Urinary bladder (tissue), 4 donors: ENCODE data around the gene PRKAR2B. TPM values are rescaled to one million over a fixed set of nuclear protein-coding genes. Genes with fewer than 3 reads are reported as not detected.
"Not testable (repeated sequence)": the region's sequence is repeated elsewhere in the genome, so short reads cannot be mapped to it uniquely, and the experiment has no call there.

Source experiments
- DNase-seq: peaks from one replicate; pipeline ENCODE4 v3.0.0-alpha.2; 2015; ENCODE audit errors: extremely low spot score
- H3K27ac ChIP-seq: one replicate; pipeline ENCODE4 v1.5.1; 2013; ENCODE audit warnings: low read depth, mild to moderate bottlenecking, moderate library complexity
- H3K36me3 ChIP-seq: one replicate; pipeline ENCODE4 v1.6.1; 2013; ENCODE audit warnings: mild to moderate bottlenecking, moderate library complexity; ENCODE audit not compliant: insufficient read depth
- H3K4me1 ChIP-seq: one replicate; pipeline ENCODE4 v1.6.1; 2013; ENCODE audit warnings: mild to moderate bottlenecking, moderate library complexity; ENCODE audit not compliant: insufficient read depth
- H3K4me3 ChIP-seq: one replicate; pipeline ENCODE4 v1.5.1; 2013; ENCODE audit warnings: low read depth, low read length
- WGBS: extraction: QIAGEN DNeasy Blood & Tissue Kit; methylation state at CpG from one replicate; pipeline ENCODE4 v1.1.7; 2013; 5-methylcytosine and 5-hydroxymethylcytosine counted together
- polyA plus RNA-seq: library from polyadenylated mRNA; stranded (reverse); fragments of 200-250 nt; gene quantifications from one replicate; pipeline ENCODE4 v1.2.3, GENCODE V29; 2013
- total RNA-seq: library from RNA; depleted of rRNA; stranded (reverse); fragments of >200 nt; gene quantifications from one replicate; pipeline ENCODE4 v1.2.3, GENCODE V29; 2014
- donor health status: healthy with polysubstance abuse.
- donor health status: healthy.

Gene PRKAR2B
- total and polyA plus RNA-seq, 2 donors, result 42.8 to 60.1 TPM

DNA sequence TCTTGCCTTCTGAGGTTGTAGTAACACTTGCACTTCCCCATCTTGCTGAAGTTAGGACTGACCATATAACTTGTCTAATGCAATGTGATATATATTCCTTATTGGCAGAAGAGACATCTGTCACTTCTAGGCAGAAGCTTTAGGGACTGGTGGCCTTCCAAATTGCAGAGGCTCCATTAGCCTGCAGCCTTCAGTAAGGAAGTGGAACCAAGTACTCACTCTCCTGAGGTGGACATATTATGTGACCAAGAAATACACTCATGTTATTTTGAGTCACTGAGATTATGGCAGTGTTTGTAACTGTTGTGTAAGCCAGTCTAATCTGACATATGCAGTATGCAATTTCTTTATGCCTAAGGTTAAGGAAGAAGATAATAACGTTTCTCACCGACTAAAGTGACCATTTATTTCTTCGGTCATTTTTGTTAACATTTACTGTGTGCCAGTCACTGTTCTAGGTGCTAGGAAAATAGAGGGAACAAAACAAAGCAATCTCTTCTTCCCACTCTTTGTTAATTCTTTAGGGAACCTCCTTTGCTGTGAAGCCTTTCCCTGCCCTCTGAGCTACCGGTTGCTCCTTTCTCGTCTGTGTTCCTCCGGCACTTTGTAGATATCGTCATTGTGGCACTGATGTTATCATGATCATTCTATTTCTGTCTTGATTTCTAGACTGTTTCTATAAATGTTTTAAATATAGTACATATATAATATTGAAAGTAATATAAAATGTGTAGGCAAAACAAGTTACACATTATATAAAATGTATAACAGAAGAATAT, 71.4 kb downstream of the PRKAR2B start:
- H3K36me3 ChIP-seq, result no peaks in the 10 kb centered on the region
- 88% methylated on average over 7 of the region's 7 CpGs for WGBS
- H3K27ac ChIP-seq, result no peak overlapping the region
- H3K4me1 ChIP-seq, result no peaks in the 10 kb centered on the region
- no peak for DNase-seq
- no peak overlapping the region for H3K4me3 ChIP-seq

DNA sequence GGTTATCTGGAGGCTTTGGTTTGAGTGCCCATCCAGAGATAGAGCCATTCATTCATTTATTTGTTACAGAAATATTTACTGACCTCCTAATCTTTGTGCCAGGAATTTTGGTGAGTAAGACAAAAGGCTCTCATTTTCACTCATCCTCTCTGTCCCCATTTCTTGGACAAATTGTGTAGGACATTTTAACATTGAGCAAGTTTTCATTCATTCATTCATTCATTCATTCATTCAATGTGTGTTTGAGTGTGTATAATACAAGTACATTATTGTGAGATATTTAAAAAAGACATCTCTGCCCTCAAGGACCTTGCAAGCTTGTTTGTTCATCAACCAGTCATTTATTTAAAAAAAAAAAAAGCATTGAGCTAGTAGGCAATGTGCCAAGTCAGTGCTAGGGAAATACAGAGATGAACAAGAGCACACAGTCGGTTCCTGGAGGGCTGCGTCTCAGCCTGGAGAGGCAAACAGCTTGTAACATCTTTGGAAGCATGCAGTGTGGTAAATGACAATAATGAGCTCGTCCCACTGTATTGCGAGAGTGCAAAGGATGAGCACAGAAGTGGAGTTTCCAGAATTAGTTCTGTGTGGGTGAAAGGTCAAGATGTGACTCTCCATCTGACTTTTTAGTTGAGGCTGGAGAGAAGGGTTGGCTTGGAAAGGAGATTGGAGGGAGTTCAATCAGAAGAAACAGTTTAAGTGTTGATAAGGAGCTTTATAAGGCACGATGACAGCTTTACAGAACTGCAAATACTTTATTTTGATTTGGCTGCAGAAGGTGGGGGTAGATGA, 73.8 kb downstream of the PRKAR2B start:
- Histone ChIP-seq H3K4me1 (no peaks in the 10 kb centered on the region), H3K36me3 (no peaks in the 10 kb centered on the region), H3K4me3 (no peak overlapping the region), H3K27ac (no peak overlapping the region)
- DNase-seq, result peak; percentile 23
- 18% methylated on average over 5 of the region's 5 CpGs for WGBS

DNA sequence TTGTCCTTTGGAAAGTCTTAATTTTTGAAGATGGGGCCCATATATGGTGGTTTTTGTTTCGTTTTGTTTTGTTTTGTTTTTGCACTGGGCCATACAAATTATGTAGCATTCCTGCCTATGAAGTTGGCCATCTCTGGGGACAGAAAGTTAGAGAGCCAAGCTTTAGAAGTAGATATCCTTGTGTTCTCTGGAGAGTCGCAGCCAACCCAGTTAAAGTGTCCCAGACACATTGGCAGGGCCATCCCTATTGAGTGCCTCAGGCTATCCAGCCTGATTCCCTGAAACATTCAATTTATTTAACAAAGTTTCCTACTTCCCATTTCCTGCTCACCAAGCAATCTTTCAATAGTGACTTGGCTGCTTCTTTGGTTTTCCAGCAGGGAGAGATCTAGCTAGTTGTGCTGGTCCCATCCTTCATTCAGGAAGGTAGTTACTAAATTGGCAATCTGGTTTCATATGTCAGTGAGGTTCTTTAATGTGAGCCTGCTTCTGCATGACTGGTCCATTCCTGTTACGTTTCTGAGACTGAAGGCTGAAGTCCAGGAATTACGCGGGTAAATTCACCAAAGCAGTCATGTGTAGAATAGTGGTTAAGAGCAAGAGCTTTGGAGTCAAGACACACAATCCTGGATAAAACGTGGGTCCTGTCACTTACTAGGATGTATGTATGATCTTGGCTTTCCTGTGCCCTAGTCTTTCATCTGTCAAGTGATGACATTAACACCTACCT, 75.0 kb downstream of the PRKAR2B start:
- 92% methylated on average over 6 of the region's 6 CpGs for WGBS
- H3K27ac ChIP-seq, result no peak overlapping the region
- DNase-seq, result no peak
- no peak overlapping the region for H3K4me3 ChIP-seq
- no peaks in the 10 kb centered on the region for H3K4me1 ChIP-seq
- H3K36me3 ChIP-seq, result no peaks in the 10 kb centered on the region

DNA sequence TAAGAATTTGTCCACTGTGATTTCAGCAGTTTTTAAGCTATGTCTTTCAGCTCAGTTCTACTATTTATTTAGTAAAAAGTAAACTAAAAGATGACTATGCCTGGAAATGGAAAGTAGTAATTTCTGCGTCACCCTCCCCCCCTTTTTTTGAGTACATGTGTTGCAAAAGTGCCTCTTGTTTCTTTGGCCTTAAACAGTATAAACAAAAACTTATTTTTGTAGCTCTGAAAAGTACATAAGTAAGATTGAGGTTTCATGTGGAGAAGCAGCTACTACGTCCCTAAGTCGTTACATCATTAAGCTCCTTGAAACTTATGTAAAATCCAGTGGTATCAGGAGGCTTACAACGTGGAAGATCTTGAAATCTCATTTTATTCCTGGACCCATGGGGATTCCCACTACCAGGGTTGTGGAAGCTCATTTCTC, 78.0 kb downstream of the PRKAR2B start:
- no peaks in the 10 kb centered on the region for H3K4me1 ChIP-seq
- H3K36me3 ChIP-seq, result no peaks in the 10 kb centered on the region
- peak overlapping the region; percentile 34 for H3K27ac ChIP-seq
- 32% methylated on average over 4 of the region's 4 CpGs for WGBS
- H3K4me3 ChIP-seq, result no peak overlapping the region
- no peak for DNase-seq

DNA sequence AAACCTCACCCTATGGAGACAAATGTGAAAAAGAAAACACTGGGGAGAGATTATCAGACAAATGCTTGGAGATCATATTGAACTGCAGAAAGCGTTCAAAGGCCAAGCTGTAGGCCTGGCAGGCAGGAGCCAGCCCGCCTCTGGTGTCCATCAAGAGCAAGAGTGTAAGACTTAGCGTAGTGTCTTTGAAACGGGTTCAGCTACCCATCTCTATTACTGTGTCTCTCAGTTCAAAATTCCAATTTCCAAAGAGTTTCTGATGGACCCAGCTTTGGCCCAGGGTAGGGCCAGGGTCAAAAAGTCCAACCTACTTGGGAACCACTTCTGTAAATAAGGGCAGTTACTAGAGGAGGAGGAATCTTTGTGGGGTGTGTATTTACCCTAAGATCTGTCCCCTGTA, 78.9 kb downstream of the PRKAR2B start:
- 95% methylated on average over 4 of the region's 4 CpGs for WGBS
- no peak for DNase-seq
- H3K4me3 ChIP-seq, result no peak overlapping the region
- H3K27ac ChIP-seq, result peak overlapping the region; percentile 15
- H3K4me1 ChIP-seq, result no peaks in the 10 kb centered on the region
- no peaks in the 10 kb centered on the region for H3K36me3 ChIP-seq

DNA sequence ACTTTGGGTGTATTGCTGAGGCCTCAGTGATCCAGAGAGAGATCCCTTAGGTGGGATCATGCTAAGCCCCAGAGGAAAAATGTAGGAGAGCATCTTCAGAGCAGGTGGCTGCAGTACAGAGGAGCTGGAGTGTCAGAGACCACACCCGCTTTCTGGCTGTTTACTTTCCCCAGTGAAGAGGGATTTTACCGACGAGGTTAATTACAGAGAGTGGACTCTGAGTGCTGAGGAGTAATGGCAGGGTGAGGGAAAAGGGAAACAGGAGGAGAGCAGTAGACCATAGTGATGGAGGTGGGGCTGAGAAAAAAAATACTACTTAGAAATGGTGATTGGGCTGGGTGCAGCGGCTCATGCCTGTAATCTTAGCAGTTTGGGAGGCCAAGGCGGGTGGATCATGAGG, 81.0 kb downstream of the PRKAR2B start:
- H3K4me3 ChIP-seq, result no peak overlapping the region
- no peak overlapping the region for H3K27ac ChIP-seq
- DNase-seq, result no peak
- no peaks in the 10 kb centered on the region for H3K4me1 ChIP-seq
- H3K36me3 ChIP-seq, result no peaks in the 10 kb centered on the region
- WGBS, result 74% methylated on average over 5 of the region's 5 CpGs

DNA sequence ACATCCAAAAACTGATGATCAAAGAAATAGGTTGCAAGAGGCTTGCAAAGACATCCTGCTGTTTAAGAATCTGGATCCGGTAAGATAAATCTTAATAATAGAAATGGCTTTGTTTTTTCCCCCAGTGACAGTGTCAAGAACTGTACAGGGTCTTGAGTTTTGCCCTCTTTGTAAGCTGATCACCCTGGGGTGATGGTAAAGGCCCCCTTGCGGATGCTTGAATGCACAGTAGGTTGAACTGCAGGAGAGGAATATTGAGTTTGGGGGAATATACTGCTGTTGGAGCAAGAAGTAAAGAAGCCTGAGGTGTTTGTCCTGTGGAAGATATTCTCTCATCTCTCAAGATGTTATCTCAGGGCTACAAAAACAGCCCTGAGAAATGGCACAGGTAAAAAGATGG, 83.7 kb downstream of the PRKAR2B start:
- 95% methylated on average over 2 of the region's 2 CpGs for WGBS
- DNase-seq, result no peak
- Histone ChIP-seq H3K36me3 (no peaks in the 10 kb centered on the region), H3K4me3 (no peak overlapping the region), H3K4me1 (no peaks in the 10 kb centered on the region), H3K27ac (no peak overlapping the region)

DNA sequence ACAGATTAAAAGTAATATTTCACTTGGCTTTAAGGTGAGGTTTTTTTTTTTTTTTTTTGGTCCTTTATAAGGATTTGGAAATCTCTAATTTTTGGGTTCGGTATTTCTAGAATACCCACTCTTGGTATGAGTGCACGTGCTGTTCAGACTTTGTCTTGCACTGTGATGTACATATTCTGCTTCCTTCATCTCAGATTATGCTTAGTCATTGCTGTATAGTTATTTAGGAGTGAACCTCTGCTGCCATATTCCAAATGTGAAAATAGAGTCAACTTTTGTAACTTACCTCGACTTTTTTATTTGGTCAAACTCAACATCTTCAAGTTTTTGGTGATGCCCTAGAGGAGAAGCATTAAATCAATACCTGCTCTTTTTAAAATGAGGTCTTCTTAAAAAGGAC, 84.2 kb downstream of the PRKAR2B start:
- H3K36me3 ChIP-seq, result no peaks in the 10 kb centered on the region
- DNase-seq, result no peak
- WGBS, result 97% methylated on average over 3 of the region's 3 CpGs

DNA sequence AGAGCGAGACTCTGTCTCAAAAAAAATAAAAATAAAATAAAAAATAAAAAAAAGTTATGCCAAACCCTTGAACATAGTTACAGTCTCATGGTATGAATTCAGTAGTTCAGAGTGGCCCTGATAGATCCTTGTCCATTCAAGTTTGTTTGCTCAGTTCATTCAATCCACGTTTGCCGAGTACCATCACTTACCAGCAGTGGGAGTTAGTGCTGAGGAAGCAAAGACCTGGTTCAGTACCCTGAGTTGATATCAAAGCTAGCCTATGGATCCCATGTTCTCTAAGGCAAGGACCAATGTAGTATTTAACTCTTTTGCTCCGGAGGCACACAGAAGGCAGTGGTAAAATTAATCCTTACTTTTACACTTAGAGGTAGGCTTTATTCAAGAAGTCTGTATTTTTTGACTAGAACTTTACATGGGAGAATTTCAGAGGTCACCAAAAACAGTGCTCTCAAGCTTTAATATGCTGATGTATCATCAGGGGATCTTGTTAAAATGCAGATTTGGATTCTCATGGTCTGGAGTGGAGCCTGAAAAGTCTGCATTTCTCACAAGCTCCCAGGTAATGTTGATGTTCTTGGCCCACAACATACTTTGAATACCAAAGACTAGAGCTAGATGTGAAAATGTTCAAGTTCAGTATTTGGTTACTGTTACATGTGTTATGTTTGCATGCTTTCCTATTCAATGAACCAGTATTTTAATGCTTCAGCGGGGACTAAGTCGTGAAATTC, 86.1 kb downstream of the PRKAR2B start:
- Histone ChIP-seq H3K4me3 (no peak overlapping the region), H3K4me1 (no peaks in the 10 kb centered on the region), H3K36me3 (no peaks in the 10 kb centered on the region), H3K27ac (no peak overlapping the region)
- WGBS, result 77% methylated on average over 6 of the region's 6 CpGs
- DNase-seq, result no peak

More for the DNA sequence above, 84.2 kb downstream of the PRKAR2B start:
- Histone ChIP-seq H3K27ac (no peak overlapping the region), H3K4me3 (no peak overlapping the region), H3K4me1 (no peaks in the 10 kb centered on the region)

DNA sequence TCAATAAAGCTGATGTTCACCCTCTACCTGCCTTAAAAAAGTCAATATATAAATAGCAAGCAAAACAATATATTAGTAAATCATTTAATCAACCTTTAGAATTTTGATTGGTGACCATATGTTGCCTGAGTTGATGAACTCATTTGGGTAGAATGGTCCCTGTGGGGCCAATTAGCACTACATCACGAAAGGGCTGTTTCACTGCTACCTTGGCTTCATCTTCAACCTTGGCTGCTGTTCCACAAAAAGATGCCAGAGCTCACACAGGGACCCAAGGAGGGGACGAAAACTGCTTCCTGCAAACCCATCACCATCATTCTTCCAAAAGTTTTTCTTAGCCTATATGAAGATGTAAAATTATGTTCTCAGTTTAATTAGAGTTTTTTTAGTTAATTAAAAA, 88.9 kb downstream of the PRKAR2B start:
- Histone ChIP-seq H3K4me3 (no peak overlapping the region), H3K27ac (no peak overlapping the region), H3K36me3 (no peaks in the 10 kb centered on the region), H3K4me1 (no peaks in the 10 kb centered on the region)
- no peak for DNase-seq
- 82% methylated on average over 2 of the region's 2 CpGs for WGBS

DNA sequence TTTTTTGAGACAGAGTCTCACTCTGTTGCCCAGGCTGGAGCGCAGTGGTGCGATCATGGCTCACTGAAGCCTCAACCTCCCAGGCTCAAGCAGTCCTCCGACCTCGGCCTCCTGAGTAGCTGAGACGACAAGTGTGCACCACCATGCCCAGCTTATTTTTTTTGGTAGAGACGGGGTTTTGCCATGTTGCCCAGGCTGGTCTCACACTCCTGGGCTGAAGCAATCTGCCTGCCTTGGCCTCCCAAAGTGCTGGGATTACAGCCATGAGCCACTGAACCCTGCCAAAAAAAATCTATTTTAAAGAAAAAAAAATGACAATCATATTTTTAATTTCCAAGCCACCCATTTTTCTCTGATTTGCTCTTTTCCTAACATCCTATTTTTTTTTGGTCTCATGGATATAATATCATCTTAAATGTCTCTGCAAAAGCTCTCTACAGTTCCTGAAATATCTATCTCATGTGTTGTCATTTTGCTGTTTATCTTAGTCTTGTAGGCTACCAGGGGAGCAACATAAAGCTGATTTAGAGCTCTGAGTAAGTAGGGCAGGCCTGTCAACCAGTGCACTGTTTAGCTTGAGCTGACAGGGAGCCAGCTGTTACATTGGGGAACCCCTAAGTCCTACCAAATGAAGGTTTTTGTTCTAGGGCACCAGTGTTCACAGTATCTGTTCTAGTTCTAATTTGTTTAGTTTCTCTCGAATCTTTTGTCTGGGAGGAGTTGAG, 94.4 kb downstream of the PRKAR2B start:
- no peaks in the 10 kb centered on the region for H3K4me1 ChIP-seq
- H3K27ac ChIP-seq, result no peak overlapping the region
- no peak overlapping the region for H3K4me3 ChIP-seq
- no peaks in the 10 kb centered on the region for H3K36me3 ChIP-seq
- 85% methylated on average over 7 of the region's 7 CpGs for WGBS
- no peak for DNase-seq

DNA sequence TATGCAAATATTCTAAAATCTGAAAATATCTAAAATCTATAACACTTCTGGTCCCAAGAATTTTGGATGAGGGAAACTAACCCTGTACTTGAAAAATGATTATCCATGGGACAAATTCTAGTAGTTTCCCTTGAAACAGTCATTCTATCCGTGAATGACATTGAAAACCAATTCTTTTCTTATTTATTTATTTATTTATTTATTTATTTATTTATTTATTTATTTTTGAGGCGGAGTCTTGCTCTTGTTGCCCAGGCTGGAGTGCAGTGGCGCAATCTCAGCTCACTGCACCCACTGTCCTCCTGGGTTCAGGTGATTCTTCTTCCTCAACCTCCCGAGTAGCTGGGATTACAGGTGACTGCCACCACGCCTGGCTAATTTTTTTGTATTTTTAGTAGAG, 99.4 kb downstream of the PRKAR2B start:
- not testable (repeated sequence) for DNase-seq, H3K4me3 ChIP-seq, H3K27ac ChIP-seq, H3K36me3 ChIP-seq, H3K4me1 ChIP-seq
- WGBS, result 86% methylated on average over 5 of the region's 5 CpGs
